G401 (cell line): ENCODE measurements around the gene CASR. TPM values are rescaled to one million over a fixed set of nuclear protein-coding genes. Genes with fewer than 3 reads are reported as not detected.

ENCODE experiments used
- DNase-seq: peaks from one replicate; pipeline ENCODE4 v3.0.0-alpha.2; 2015; ENCODE audit warnings: low spot score
- in situ Hi-C: cut with HindIII; loops from 2 replicates; pipeline ENCODE4 v1.10.0; 2016; ENCODE audit warnings: low sequenced_read_pairs, mixed read lengths
- total RNA-seq: library from RNA; depleted of rRNA; stranded (reverse); fragments of >200 nt; shearing (Covaris generic); gene quantifications from 2 replicates; pipeline ENCODE4 v1.2.3, GENCODE V29; 2014

The CASR gene
- total RNA-seq, 1 experiment from 2014 or later, result not detected

DNA sequence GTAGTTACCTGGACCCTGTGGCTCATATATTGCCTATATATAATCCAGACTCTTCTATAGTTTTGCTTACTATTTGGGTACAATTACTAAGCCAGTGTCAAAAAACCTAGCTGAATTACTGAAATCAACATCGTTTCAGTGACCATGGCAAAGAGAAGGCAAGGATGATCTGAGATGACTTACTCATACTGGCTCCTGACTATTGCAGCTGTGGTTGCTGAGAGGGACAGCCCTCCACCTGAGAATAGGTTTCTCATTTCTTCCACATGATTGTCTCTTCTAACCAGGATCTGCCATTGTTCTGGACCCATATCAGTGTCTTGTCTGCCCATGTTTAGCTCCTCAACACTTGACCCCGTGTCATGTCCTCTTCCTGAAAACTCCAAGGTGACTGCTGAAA lies 30.2 kb downstream of the CASR start:
- in situ Hi-C loops, result no loop called here
- no peak for DNase-seq

GRCh38 chr3:122214711-122215110 lies 31.2 kb downstream of the CASR start:
- in situ Hi-C loops, result no loop called here
- no peak for DNase-seq

GRCh38 chr3:122215592-122216298 lies 32.3 kb downstream of the CASR start:
- no peak for DNase-seq
- in situ Hi-C loops, result no loop called here

- in situ Hi-C loops, result no loop called here
- no peak for DNase-seq
Measured at GRCh38 chr3:122217901-122218300, 34.4 kb downstream of the CASR start.

- in situ Hi-C loops, result no loop called here
- no peak for DNase-seq
Measured at GRCh38 chr3:122219242-122219872, 35.9 kb downstream of the CASR start.

- in situ Hi-C loops, result no loop called here
- DNase-seq, result no peak
Measured at GRCh38 chr3:122227036-122227781, 43.7 kb downstream of the CASR start.

DNA sequence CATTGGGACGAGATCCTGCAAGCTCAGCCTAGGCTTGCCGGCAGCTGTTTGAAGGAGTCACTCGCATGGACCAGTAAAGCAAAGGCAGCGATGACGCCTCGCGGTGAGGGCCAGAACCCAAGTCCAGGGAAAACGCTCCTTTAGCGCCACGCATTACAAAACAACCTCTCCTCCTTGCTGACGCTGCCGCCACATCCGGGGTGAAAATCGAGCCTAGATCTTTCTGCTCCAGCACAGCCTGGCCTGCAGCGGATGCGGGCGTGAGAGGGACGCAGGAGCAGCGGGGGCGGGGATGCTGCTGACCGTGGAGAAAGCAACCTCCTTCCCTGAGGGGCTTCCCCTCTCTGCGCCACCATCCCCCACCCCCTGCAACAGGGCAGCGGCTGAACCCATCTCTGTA lies 46.7 kb downstream of the CASR start:
- DNase-seq, result no peak
- in situ Hi-C loops, result no loop called here

DNA sequence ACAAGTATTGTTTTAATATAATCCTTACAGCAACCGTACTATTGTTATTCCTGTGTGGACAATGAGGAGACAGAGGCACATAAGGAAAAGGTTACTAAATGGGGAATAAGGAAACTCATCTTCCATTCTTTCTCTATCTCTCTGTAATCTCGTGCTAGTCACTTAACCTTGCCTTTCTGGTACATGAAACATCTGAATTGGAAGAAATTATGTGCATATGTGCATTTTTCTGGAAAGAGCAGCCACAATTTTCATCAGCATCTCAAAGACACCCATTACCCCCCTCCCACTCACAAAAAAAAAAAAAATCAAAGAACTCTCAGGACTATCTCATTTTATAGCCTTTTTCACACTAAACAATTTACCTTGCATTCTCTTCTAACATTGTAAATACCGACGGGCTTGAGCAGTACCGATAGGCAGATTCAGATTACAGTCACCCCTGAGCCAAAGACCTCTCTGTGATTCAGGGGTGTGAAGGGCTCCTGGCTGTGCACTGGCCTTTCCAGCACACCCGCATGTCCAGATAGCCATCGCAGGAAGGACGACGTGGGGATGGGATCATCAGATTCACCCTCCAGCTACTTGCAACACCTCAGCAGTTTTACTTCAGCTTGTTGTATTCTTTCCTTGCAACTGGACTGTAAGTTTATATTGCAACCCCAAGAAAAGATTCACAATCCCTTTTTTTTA lies 48.1 kb downstream of the CASR start:
- in situ Hi-C loops, result no loop called here
- no peak for DNase-seq

GRCh38 chr3:122232485-122232884 lies 49.0 kb downstream of the CASR start:
- no peak for DNase-seq
- in situ Hi-C loops, result no loop called here

GRCh38 chr3:122233101-122233952 lies 49.9 kb downstream of the CASR start:
- in situ Hi-C loops, result no loop called here

GRCh38 chr3:122234117-122234516 lies 50.6 kb downstream of the CASR start:
- in situ Hi-C loops, result no loop called here
- no peak for DNase-seq

More at GRCh38 chr3:122233101-122233952, 49.9 kb downstream of the CASR start:
- peak; percentile 1 for DNase-seq

DNA sequence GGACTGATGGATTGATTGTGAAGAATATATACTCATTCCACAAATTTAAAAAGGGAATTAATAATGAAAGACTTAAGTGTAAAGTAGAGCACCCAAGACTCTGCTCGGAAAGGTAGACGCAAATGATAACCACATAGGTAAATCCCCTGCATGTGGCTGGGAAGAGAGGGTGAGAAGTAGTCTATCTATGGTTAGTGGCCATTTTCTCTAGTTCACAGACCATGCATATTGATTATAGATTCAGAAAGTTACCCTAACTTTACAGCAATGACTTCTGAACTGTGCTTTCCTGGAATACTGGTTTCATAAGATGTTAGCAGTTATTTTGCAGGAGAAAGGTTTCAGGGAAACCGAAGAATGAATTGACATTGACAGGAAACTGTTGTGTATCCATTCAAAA lies 51.7 kb downstream of the CASR start:
- in situ Hi-C loops, result no loop called here
- no peak for DNase-seq

- no peak for DNase-seq
- in situ Hi-C loops, result no loop called here
Measured at GRCh38 chr3:122239112-122239511, 55.6 kb downstream of the CASR start.

- in situ Hi-C loops, result no loop called here
- DNase-seq, result no peak
Measured at GRCh38 chr3:122245513-122246174, 62.2 kb downstream of the CASR start.

GRCh38 chr3:122246199-122246598 lies 62.7 kb downstream of the CASR start:
- in situ Hi-C loops, result no loop called here
- no peak for DNase-seq

DNA sequence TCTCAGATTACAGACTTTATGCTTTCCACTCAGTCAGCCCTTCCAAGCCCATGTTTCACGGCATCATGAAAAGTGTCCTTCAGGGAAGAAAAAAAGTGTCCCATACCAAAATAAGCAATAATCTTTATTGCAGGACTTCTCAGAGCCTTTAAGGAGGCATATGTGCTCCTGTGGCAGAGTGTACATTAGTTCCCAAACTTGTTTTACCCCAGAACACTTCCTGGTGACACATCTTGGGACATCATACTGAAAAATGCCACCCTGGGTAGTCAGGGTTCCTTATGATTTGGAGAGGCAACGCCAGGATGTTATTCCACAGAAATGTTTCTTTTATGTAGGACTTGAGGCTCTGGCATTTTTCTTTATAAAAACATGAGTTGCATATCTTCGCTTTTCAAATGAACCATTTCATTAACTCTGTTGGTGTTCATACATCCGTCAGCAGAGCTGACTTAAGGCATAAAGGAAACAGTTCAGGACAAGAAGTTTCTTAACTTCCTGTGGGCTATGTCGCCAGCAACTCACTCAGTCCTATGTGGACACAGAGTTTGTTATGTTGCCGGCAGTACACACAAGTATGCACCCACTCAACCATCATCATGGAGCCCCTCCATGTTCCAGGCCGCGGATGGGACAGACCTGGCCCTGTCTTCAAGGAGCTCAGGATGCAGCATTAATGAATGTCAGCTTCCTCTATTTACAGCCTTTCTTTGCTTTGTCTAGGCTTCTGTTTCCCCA lies 63.8 kb downstream of the CASR start:
- in situ Hi-C loops, result no loop called here
- DNase-seq, result no peak

- in situ Hi-C loops, result no loop called here
Measured at GRCh38 chr3:122247825-122248185, 64.3 kb downstream of the CASR start.

DNA sequence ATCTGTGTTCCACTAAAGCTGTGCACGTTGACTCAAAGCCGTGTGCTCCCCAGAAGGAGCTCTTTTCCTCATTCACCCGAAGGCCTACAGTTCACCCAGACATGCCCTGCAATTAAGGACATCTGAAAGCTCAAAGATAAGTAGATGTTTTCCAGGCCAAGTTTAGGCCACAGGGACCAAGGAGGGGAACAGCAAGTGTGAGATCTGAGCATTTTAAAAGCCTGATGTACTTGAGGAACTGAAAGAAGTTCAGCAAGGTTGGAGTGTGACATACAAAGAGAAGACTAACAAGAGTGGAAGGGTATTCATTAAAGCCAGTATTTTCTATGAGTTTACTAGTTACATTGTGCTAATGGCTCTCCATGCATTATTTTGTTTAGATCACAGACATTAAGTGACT lies 68.0 kb downstream of the CASR start:
- in situ Hi-C loops, result no loop called here
- DNase-seq, result no peak

More at GRCh38 chr3:122247825-122248185, 64.3 kb downstream of the CASR start:
- no peak for DNase-seq
